ENCODE measurements around the gene AIRE. TPM values are rescaled to one million over a fixed set of nuclear protein-coding genes. Genes with fewer than 3 reads are reported as not detected.

The AIRE gene
- total and polyA plus RNA-seq, 2 donors (not counting 1 experiment from before 2014, with no cell fraction given): not detected

DNA sequence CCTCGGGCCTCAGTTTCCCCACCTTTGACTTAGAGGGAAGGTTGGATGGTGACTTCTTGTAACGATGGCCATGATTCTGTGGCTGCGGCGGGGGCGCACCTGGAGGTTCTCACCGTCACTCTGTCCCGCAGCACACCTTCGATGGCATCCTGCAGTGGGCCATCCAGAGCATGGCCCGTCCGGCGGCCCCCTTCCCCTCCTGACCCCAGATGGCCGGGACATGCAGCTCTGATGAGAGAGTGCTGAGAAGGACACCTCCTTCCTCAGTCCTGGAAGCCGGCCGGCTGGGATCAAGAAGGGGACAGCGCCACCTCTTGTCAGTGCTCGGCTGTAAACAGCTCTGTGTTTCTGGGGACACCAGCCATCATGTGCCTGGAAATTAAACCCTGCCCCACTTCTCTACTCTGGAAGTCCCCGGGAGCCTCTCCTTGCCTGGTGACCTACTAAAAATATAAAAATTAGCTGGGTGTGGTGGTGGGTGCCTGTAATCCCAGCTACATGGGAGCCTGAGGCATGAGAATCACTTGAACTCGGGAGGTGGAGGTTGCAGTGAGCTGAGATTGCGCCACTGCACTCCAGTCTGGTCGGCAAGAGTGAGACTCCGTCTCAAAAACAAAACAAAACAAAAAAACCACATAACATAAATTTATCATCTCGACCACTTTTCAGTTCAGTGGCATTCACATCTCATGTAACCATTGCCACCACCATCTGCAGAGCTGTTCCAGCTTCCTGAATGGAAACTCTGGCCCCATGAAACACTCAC is 12.0 kb downstream of the AIRE start:
- Histone ChIP-seq H3K9ac (ENCODE audit: insufficient read depth, low read length) (no peak overlapping the region), H3K36me3 (ENCODE audit: control insufficient read depth, insufficient read depth, low read length) (no peaks in the 10 kb centered on the region), H2AFZ (ENCODE audit: low read length) (no peak overlapping the region), H3K4me3 (replicated peaks in 1 of 4; ENCODE audit: control extremely low read depth in 1 of 4, insufficient read depth in 1 of 4, low read depth in 3 of 4, low read length in 4 of 4) (no peak overlapping the region), H3K27me3 (ENCODE audit: control insufficient read depth, insufficient read depth, low read length) (no peaks in the 10 kb centered on the region), H3K9me3 (ENCODE audit: control insufficient read depth, insufficient read depth, low read depth, low read length) (no peaks in the 10 kb centered on the region), H3K4me2 (ENCODE audit: extremely low read depth, insufficient read depth, low read length) (peak overlapping the region; percentile 35), H3K27ac (ENCODE audit: insufficient read depth, low read length) (no peak overlapping the region), H3K4me1 (ENCODE audit: control insufficient read depth, extremely low read depth, insufficient read depth, low read length) (peaks cover 5% of the 10 kb centered on the region), H4K20me1 (ENCODE audit: control insufficient read depth, extremely low read depth, insufficient read depth, low read length) (no peaks in the 10 kb centered on the region), H3K79me2 (ENCODE audit: control insufficient read depth, insufficient read depth, low read length) (peaks cover 17% of the 10 kb centered on the region)
- no peak for TF ChIP-seq EZH2 (IDR thresholded peaks at IDR 0.05; ENCODE audit: low read length, missing control alignments)
- TF ChIP-seq, protein P1, sequence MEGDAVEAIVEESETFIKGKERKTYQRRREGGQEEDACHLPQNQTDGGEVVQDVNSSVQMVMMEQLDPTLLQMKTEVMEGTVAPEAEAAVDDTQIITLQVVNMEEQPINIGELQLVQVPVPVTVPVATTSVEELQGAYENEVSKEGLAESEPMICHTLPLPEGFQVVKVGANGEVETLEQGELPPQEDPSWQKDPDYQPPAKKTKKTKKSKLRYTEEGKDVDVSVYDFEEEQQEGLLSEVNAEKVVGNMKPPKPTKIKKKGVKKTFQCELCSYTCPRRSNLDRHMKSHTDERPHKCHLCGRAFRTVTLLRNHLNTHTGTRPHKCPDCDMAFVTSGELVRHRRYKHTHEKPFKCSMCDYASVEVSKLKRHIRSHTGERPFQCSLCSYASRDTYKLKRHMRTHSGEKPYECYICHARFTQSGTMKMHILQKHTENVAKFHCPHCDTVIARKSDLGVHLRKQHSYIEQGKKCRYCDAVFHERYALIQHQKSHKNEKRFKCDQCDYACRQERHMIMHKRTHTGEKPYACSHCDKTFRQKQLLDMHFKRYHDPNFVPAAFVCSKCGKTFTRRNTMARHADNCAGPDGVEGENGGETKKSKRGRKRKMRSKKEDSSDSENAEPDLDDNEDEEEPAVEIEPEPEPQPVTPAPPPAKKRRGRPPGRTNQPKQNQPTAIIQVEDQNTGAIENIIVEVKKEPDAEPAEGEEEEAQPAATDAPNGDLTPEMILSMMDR (conservative IDR thresholded peaks at IDR 0.05 in 1 of 2, IDR thresholded peaks at IDR 0.05 in 1 of 2; ENCODE audit: low read depth in 1 of 2, low read length in 2 of 2): peak; percentile 67 to 78
- peak; percentile 61 to 82 for DNase-seq (ENCODE audit: low read depth in 2 of 2)

DNA sequence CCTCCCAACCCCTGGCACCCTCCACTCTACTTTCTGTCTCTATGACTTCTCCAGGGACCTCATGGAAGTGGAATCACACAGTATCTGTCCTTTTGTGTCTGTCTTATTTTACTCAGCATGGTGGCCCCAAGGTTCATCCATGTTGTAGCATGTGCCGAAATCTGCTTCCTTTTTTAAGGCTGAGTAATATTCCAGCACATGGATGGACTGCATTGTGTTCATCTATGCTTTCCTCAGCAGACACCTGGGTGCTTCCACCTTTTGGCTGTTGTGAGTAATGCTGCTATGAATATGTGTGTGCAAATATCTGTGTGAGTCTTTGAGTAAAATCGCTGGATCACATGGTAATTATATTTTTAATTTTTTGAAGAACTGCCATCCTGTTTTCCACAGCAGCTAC is 12.6 kb downstream of the AIRE start:
- no peak for DNase-seq (ENCODE audit: low read depth in 2 of 2)
- Histone ChIP-seq H3K36me3 (ENCODE audit: control insufficient read depth, insufficient read depth, low read length) (no peaks in the 10 kb centered on the region), H3K4me2 (ENCODE audit: extremely low read depth, insufficient read depth, low read length) (no peak overlapping the region), H3K27ac (ENCODE audit: insufficient read depth, low read length) (no peak overlapping the region), H3K27me3 (ENCODE audit: control insufficient read depth, insufficient read depth, low read length) (no peaks in the 10 kb centered on the region), H3K79me2 (ENCODE audit: control insufficient read depth, insufficient read depth, low read length) (peaks cover 17% of the 10 kb centered on the region), H2AFZ (ENCODE audit: low read length) (no peak overlapping the region), H3K9me3 (ENCODE audit: control insufficient read depth, insufficient read depth, low read depth, low read length) (no peaks in the 10 kb centered on the region), H4K20me1 (ENCODE audit: control insufficient read depth, extremely low read depth, insufficient read depth, low read length) (no peaks in the 10 kb centered on the region), H3K4me3 (replicated peaks in 1 of 4; ENCODE audit: control extremely low read depth in 1 of 4, insufficient read depth in 1 of 4, low read depth in 3 of 4, low read length in 4 of 4) (no peak overlapping the region), H3K4me1 (ENCODE audit: control insufficient read depth, extremely low read depth, insufficient read depth, low read length) (peaks cover 5% of the 10 kb centered on the region), H3K9ac (ENCODE audit: insufficient read depth, low read length) (no peak overlapping the region)
- TF ChIP-seq, protein P1 (conservative IDR thresholded peaks at IDR 0.05 in 1 of 2, IDR thresholded peaks at IDR 0.05 in 1 of 2; ENCODE audit: low read depth in 1 of 2, low read length in 2 of 2): no peak
- no peak for TF ChIP-seq EZH2 (IDR thresholded peaks at IDR 0.05; ENCODE audit: low read length, missing control alignments)

DNA sequence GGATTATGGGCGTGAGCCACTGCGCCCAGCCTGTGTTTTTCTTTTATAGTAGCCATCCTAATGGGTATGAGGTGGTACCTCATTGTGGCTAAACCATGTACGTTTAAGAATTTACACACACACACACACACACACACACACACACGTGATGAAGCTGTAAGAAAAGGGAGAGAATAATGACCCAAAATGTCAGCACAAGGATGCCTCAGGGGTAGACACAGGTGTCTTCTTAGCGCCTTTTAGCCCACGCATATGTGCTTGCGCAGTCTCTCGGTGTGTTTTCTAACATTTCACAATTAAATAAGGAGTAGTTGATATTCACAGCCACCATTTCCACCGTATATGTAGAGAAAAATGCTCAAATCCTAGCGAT is 13.4 kb downstream of the AIRE start:
- H3K9ac ChIP-seq (ENCODE audit: insufficient read depth, low read length): peak overlapping the region; percentile 58
- H3K36me3 ChIP-seq (ENCODE audit: control insufficient read depth, insufficient read depth, low read length): no peaks in the 10 kb centered on the region
- H4K20me1 ChIP-seq (ENCODE audit: control insufficient read depth, extremely low read depth, insufficient read depth, low read length): no peaks in the 10 kb centered on the region
- no peaks in the 10 kb centered on the region for H3K9me3 ChIP-seq (ENCODE audit: control insufficient read depth, insufficient read depth, low read depth, low read length)
- peak overlapping the region; percentile 79 for H3K4me2 ChIP-seq (ENCODE audit: extremely low read depth, insufficient read depth, low read length)
- H3K27ac ChIP-seq (ENCODE audit: insufficient read depth, low read length): peak overlapping the region; percentile 68
- peak overlapping the region; percentile 53 for H2AFZ ChIP-seq (ENCODE audit: low read length)
- peak; percentile 20 to 34 for DNase-seq (ENCODE audit: low read depth in 2 of 2)
- peak overlapping the region; percentile 51 to 75 (median 54) for H3K4me3 ChIP-seq (replicated peaks in 1 of 4; ENCODE audit: control extremely low read depth in 1 of 4, insufficient read depth in 1 of 4, low read depth in 3 of 4, low read length in 4 of 4)
- H3K4me1 ChIP-seq (ENCODE audit: control insufficient read depth, extremely low read depth, insufficient read depth, low read length): peaks cover 5% of the 10 kb centered on the region
- H3K27me3 ChIP-seq (ENCODE audit: control insufficient read depth, insufficient read depth, low read length): no peaks in the 10 kb centered on the region
- TF ChIP-seq EZH2 (IDR thresholded peaks at IDR 0.05; ENCODE audit: low read length, missing control alignments): no peak
- TF ChIP-seq, protein P1 (conservative IDR thresholded peaks at IDR 0.05 in 1 of 2, IDR thresholded peaks at IDR 0.05 in 1 of 2; ENCODE audit: low read depth in 1 of 2, low read length in 2 of 2): no peak
- peaks cover 19% of the 10 kb centered on the region for H3K79me2 ChIP-seq (ENCODE audit: control insufficient read depth, insufficient read depth, low read length)

Data from fibroblast of lung (primary cell).